ENCODE results near the gene HRH1.
"Not testable (repeated sequence)": the region's sequence is repeated elsewhere in the genome, so short reads cannot be mapped to it uniquely, and the experiment has no call there.

HRH1 gene

GRCh38 chr3:11201251-11202019 lies 47.1 kb downstream of the HRH1 start:
- no peak for DNase-seq (ENCODE audit: extremely low read depth in 1 of 2, low read depth in 1 of 2)

GRCh38 chr3:11203961-11204360 lies 49.7 kb downstream of the HRH1 start:
- DNase-seq (ENCODE audit: extremely low read depth in 1 of 2, low read depth in 1 of 2) = no peak

- DNase-seq (ENCODE audit: extremely low read depth in 1 of 2, low read depth in 1 of 2) = no peak
These were observed 50.5 kb downstream of the HRH1 start for GRCh38 chr3:11204697-11205348.

- DNase-seq (ENCODE audit: extremely low read depth in 1 of 2, low read depth in 1 of 2) = not testable (repeated sequence)
These were observed 51.6 kb downstream of the HRH1 start for GRCh38 chr3:11205881-11206280.

- no peak for DNase-seq (ENCODE audit: extremely low read depth in 1 of 2, low read depth in 1 of 2)
These were observed 52.0 kb downstream of the HRH1 start for GRCh38 chr3:11206316-11206715.

- DNase-seq (ENCODE audit: extremely low read depth in 1 of 2, low read depth in 1 of 2) = no peak
These were observed 52.7 kb downstream of the HRH1 start for GRCh38 chr3:11206953-11207352.

GRCh38 chr3:11211531-11212298 lies 57.4 kb downstream of the HRH1 start:
- no peak for DNase-seq (ENCODE audit: extremely low read depth in 1 of 2, low read depth in 1 of 2)

- DNase-seq (ENCODE audit: extremely low read depth in 1 of 2, low read depth in 1 of 2) = no peak
These were observed 58.0 kb downstream of the HRH1 start for GRCh38 chr3:11212299-11212608.

- no peak for DNase-seq (ENCODE audit: extremely low read depth in 1 of 2, low read depth in 1 of 2)
These were observed 58.5 kb downstream of the HRH1 start for GRCh38 chr3:11212784-11213183.

- no peak for DNase-seq (ENCODE audit: extremely low read depth in 1 of 2, low read depth in 1 of 2)
These were observed 59.6 kb downstream of the HRH1 start for GRCh38 chr3:11213810-11214450.

- no peak for DNase-seq (ENCODE audit: extremely low read depth in 1 of 2, low read depth in 1 of 2)
These were observed 60.2 kb downstream of the HRH1 start for GRCh38 chr3:11214451-11214978.

GRCh38 chr3:11217370-11217769 lies 63.1 kb downstream of the HRH1 start:
- not testable (repeated sequence) for DNase-seq (ENCODE audit: extremely low read depth in 1 of 2, low read depth in 1 of 2)

- no peak for DNase-seq (ENCODE audit: extremely low read depth in 1 of 2, low read depth in 1 of 2)
These were observed 65.9 kb downstream of the HRH1 start for GRCh38 chr3:11220230-11220629.

- no peak for DNase-seq (ENCODE audit: extremely low read depth in 1 of 2, low read depth in 1 of 2)
These were observed 67.6 kb downstream of the HRH1 start for GRCh38 chr3:11221818-11222415.

GRCh38 chr3:11224010-11224409 lies 69.7 kb downstream of the HRH1 start:
- no peak for DNase-seq (ENCODE audit: extremely low read depth in 1 of 2, low read depth in 1 of 2)

- no peak for DNase-seq (ENCODE audit: extremely low read depth in 1 of 2, low read depth in 1 of 2)
These were observed 70.6 kb downstream of the HRH1 start for GRCh38 chr3:11224870-11225229.

- no peak for DNase-seq (ENCODE audit: extremely low read depth in 1 of 2, low read depth in 1 of 2)
These were observed 71.7 kb downstream of the HRH1 start for GRCh38 chr3:11226042-11226370.

GRCh38 chr3:11228041-11228440 lies 73.7 kb downstream of the HRH1 start:
- no peak for DNase-seq (ENCODE audit: extremely low read depth in 1 of 2, low read depth in 1 of 2)

- DNase-seq (ENCODE audit: extremely low read depth in 1 of 2, low read depth in 1 of 2) = no peak
These were observed 75.8 kb downstream of the HRH1 start for GRCh38 chr3:11230125-11230524.

- no peak for DNase-seq (ENCODE audit: extremely low read depth in 1 of 2, low read depth in 1 of 2)
These were observed 76.5 kb downstream of the HRH1 start for GRCh38 chr3:11230832-11231231.

GRCh38 chr3:11235385-11235784 lies 81.1 kb downstream of the HRH1 start:
- DNase-seq (ENCODE audit: extremely low read depth in 1 of 2, low read depth in 1 of 2) = no peak

Data from stimulated activated CD8-positive, alpha-beta memory T cell treated with anti-CD3 and anti-CD28 coated beads, Interleukin-7, amount 100 ng/mL, for 48 hours (primary cell).